Measurements from ENCODE around the gene SH3RF1. TPM values are rescaled to one million over a fixed set of nuclear protein-coding genes. Genes with fewer than 3 reads are reported as not detected.
A peak's percentile ranks its signal among the peaks of the same experiment; 100 is the strongest.

SH3RF1 gene
- total and polyA plus RNA-seq, 4 donors, result 1.8 to 7.9 (median 3.5) TPM

GRCh38 chr4:169099771-169100180 lies 171.0 kb downstream of the SH3RF1 start:
- no peak overlapping the region for H3K9ac ChIP-seq (ENCODE audit: low read depth in 1 of 2, low read length in 2 of 2)
- H3K9me3 ChIP-seq (ENCODE audit: control insufficient read depth in 4 of 4, low read length in 3 of 4), result no peaks in the 10 kb centered on the region
- H3K36me3 ChIP-seq (ENCODE audit: control insufficient read depth in 4 of 4, insufficient read depth in 3 of 4, low read depth in 1 of 4, low read length in 3 of 4), result peaks cover 0 to 24% (median 9%) of the 10 kb centered on the region in 4 donors
- peak overlapping the region in 1 of 2 donors; percentile 32 for H3K27ac ChIP-seq (ENCODE audit: low read depth in 1 of 2, low read length in 2 of 2)
- no peaks in the 10 kb centered on the region for H3K27me3 ChIP-seq (ENCODE audit: control insufficient read depth in 4 of 4, insufficient read depth in 4 of 4, low read length in 3 of 4)
- TF ChIP-seq GABPA (IDR thresholded peaks at IDR 0.05 in 1 of 2, conservative IDR thresholded peaks at IDR 0.05 in 1 of 2) (no peak), JUND (IDR thresholded peaks at IDR 0.05) (peak in 1 of 2 donors; percentile 6)
- WGBS, result 59% methylated on average over 3 of the region's 3 CpGs
- H3K4me3 ChIP-seq (ENCODE audit: low read depth in 1 of 3, low read length in 3 of 3), result no peak overlapping the region
- H3K4me1 ChIP-seq (ENCODE audit: control insufficient read depth in 4 of 4, insufficient read depth in 4 of 4, low read length in 3 of 4), result peaks cover 8 to 33% (median 25%) of the 10 kb centered on the region in 4 donors
- DNase-seq (ENCODE audit: low spot score), result no peak

GRCh38 chr4:169098969-169099690 lies 171.6 kb downstream of the SH3RF1 start:
- WGBS, result 38% methylated on average over 4 of the region's 4 CpGs
- no peak for DNase-seq (ENCODE audit: low spot score)
- no peaks in the 10 kb centered on the region for H3K27me3 ChIP-seq (ENCODE audit: control insufficient read depth in 4 of 4, insufficient read depth in 4 of 4, low read length in 3 of 4)
- H3K4me1 ChIP-seq (ENCODE audit: control insufficient read depth in 4 of 4, insufficient read depth in 4 of 4, low read length in 3 of 4), result peaks cover 8 to 27% (median 19%) of the 10 kb centered on the region in 4 donors
- no peak overlapping the region for H3K4me3 ChIP-seq (ENCODE audit: low read depth in 1 of 3, low read length in 3 of 3)
- TF ChIP-seq FOXA1 (IDR thresholded peaks at IDR 0.05) (peak; percentile 53), TAF1 (conservative IDR thresholded peaks at IDR 0.05) (no peak), RXRA (IDR thresholded peaks at IDR 0.05) (peak in 1 of 2 donors; percentile 64), MAX (IDR thresholded peaks at IDR 0.05) (peak; percentile 25), GABPA (IDR thresholded peaks at IDR 0.05 in 1 of 2, conservative IDR thresholded peaks at IDR 0.05 in 1 of 2) (no peak), JUND (IDR thresholded peaks at IDR 0.05) (peak; percentile 13 to 37), YY1 (IDR thresholded peaks at IDR 0.05) (peak; percentile 19), HNF4A (conservative IDR thresholded peaks at IDR 0.05) (peak; percentile 40 to 63), HNF4G (IDR thresholded peaks at IDR 0.05) (no peak), NR2F2 (IDR thresholded peaks at IDR 0.05) (peak; percentile 10), CTCF (IDR thresholded peaks at IDR 0.05; ENCODE audit: low read depth, low read length, missing input control) (no peak), FOXA2 (IDR thresholded peaks at IDR 0.05) (peak; percentile 36), ATF3 (IDR thresholded peaks at IDR 0.05) (peak; percentile 46), EGR1 (IDR thresholded peaks at IDR 0.05; ENCODE audit: low read depth in 2 of 2) (no peak), REST (IDR thresholded peaks at IDR 0.05) (no peak), RAD21 (IDR thresholded peaks at IDR 0.05) (peak in 1 of 2 donors; percentile 29), SP1 (IDR thresholded peaks at IDR 0.05) (no peak), ZBTB33 (IDR thresholded peaks at IDR 0.05) (peak; percentile 17)
- peaks cover 0 to 25% (median 10%) of the 10 kb centered on the region in 4 donors for H3K36me3 ChIP-seq (ENCODE audit: control insufficient read depth in 4 of 4, insufficient read depth in 3 of 4, low read depth in 1 of 4, low read length in 3 of 4)
- no peaks in the 10 kb centered on the region for H3K9me3 ChIP-seq (ENCODE audit: control insufficient read depth in 4 of 4, low read length in 3 of 4)
- H3K9ac ChIP-seq (ENCODE audit: low read depth in 1 of 2, low read length in 2 of 2), result no peak overlapping the region
- H3K27ac ChIP-seq (ENCODE audit: low read depth in 1 of 2, low read length in 2 of 2), result peak overlapping the region; percentile 37 to 44

Data from liver (tissue), 9 donors.